Dermis lymphatic vessel endothelial cell (primary cell): ENCODE results near the gene TMEM184A. TPM values are rescaled to one million over a fixed set of nuclear protein-coding genes. Genes with fewer than 3 reads are reported as not detected.

Experiments
- total RNA-seq: library from RNA; depleted of rRNA; stranded (reverse); fragments of >200 nt; gene quantifications from 2 replicates; pipeline ENCODE4 v1.2.1, GENCODE V29; 2014

Gene TMEM184A
- total RNA-seq, result under 0.01 TPM in 2 replicates

GRCh38 chr7:1555813-1556543 is at the start of gene TMEM184A:
TMEM184A (minus strand) TSS chr7:1556205; CDS start chr7:1555484, 721 bp downstream.

GRCh38 chr7:1569833-1570632 is 14.0 kb upstream of the TMEM184A start, which contains the start of gene PSMG3:
PSMG3 (minus strand) TSS chr7:1570032; CDS start chr7:1569339, 693 bp downstream.

GRCh38 chr7:1503816-1504775 is 51.9 kb downstream of the TMEM184A start, which contains the start of gene INTS1:
INTS1 (minus strand) TSS chr7:1504389; CDS start chr7:1503960, 429 bp downstream.

Other genes starting within 250 kb of the TMEM184A start
- gene MICALL2, start 96.7 kb downstream of the TMEM184A start, total RNA-seq, result 6.9 TPM in 2 replicates
- gene INTS1, start 51.8 kb downstream of the TMEM184A start, total RNA-seq, result 22.5 and 23.2 TPM in 2 replicates
- 22.4 and 50.1 TPM in 2 replicates for gene MAFK, start 25.5 kb downstream of the TMEM184A start, total RNA-seq
- gene PSMG3, start 13.8 kb upstream of the TMEM184A start, total RNA-seq, result 14.8 and 19.0 TPM in 2 replicates
- gene ELFN1, start 114.1 kb upstream of the TMEM184A start, total RNA-seq, result 0.22 and 0.77 TPM in 2 replicates